NB4 (cell line): ENCODE measurements around the gene RGS6.

Experiments used
- MAX ChIP-seq: IDR thresholded peaks from 2 replicates; pipeline ENCODE4 v1.6.1; 2011; ENCODE audit warnings: low read depth, low read length
- MYC ChIP-seq: IDR thresholded peaks from 2 replicates; pipeline ENCODE4 v1.6.1; 2011; ENCODE audit warnings: low read depth, low read length
- POLR2A ChIP-seq: IDR thresholded peaks from 2 replicates; pipeline ENCODE4 v1.6.1; 2011; ENCODE audit warnings: mild to moderate bottlenecking; ENCODE audit not compliant: insufficient read length; ENCODE audit errors: extremely low read depth
- TF ChIP-seq, protein P1 (sequence below): IDR thresholded peaks from one replicate; pipeline ENCODE4 v1.5.1; 2012; ENCODE audit warnings: low read depth, low read length

- TF ChIP-seq, protein P1, sequence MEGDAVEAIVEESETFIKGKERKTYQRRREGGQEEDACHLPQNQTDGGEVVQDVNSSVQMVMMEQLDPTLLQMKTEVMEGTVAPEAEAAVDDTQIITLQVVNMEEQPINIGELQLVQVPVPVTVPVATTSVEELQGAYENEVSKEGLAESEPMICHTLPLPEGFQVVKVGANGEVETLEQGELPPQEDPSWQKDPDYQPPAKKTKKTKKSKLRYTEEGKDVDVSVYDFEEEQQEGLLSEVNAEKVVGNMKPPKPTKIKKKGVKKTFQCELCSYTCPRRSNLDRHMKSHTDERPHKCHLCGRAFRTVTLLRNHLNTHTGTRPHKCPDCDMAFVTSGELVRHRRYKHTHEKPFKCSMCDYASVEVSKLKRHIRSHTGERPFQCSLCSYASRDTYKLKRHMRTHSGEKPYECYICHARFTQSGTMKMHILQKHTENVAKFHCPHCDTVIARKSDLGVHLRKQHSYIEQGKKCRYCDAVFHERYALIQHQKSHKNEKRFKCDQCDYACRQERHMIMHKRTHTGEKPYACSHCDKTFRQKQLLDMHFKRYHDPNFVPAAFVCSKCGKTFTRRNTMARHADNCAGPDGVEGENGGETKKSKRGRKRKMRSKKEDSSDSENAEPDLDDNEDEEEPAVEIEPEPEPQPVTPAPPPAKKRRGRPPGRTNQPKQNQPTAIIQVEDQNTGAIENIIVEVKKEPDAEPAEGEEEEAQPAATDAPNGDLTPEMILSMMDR: no peak
- no peak for TF ChIP-seq POLR2A
- no peak for TF ChIP-seq MAX
- TF ChIP-seq MYC: no peak
Observed at GRCh38 chr14:72565149-72565559, 632.9 kb downstream of the RGS6 start.
